Trophoblast cell (in vitro differentiated cells and primary cell): ENCODE data around the gene TGDS.

Source experiments
- DNase-seq, 2 donors: peaks; one replicate each; pipeline ENCODE4 v3.0.0-alpha.2; 2016
- H2AFZ ChIP-seq: 2 replicates; pipeline ENCODE4 v1.6.1; 2013; ENCODE audit warnings: low read length, moderate library complexity, mild to moderate bottlenecking; ENCODE audit not compliant: insufficient read depth, poor library complexity
- H2AK5ac ChIP-seq: 2 replicates; pipeline ENCODE4 v1.6.1; 2013; ENCODE audit warnings: mild to moderate bottlenecking, low read length
- H2BK120ac ChIP-seq: 2 replicates; pipeline ENCODE4 v1.6.1; 2013; ENCODE audit warnings: low read length, mild to moderate bottlenecking, moderate library complexity; ENCODE audit not compliant: insufficient read depth, poor library complexity
- H2BK12ac ChIP-seq: 2 replicates; pipeline ENCODE4 v1.6.1; 2013; ENCODE audit warnings: mild to moderate bottlenecking, low read length, moderate library complexity
- H2BK5ac ChIP-seq: 2 replicates; pipeline ENCODE4 v1.6.1; 2013; ENCODE audit warnings: low read length, low read depth, moderate library complexity, mild to moderate bottlenecking; ENCODE audit not compliant: poor library complexity
- H3K14ac ChIP-seq: 2 replicates; pipeline ENCODE4 v1.6.1; 2013; ENCODE audit warnings: mild to moderate bottlenecking, low read length
- H3K18ac ChIP-seq: 2 replicates; pipeline ENCODE4 v1.6.1; 2013; ENCODE audit warnings: mild to moderate bottlenecking, low read length
- H3K23ac ChIP-seq: 2 replicates; pipeline ENCODE4 v1.6.1; 2013; ENCODE audit warnings: low read length
- H3K27ac ChIP-seq: 2 replicates; pipeline ENCODE4 v1.5.1; 2013; ENCODE audit warnings: low read depth, mild to moderate bottlenecking, inconsistent platforms, low read length, moderate library complexity
- H3K27me3 ChIP-seq: 2 replicates; pipeline ENCODE4 v1.6.1; 2013; ENCODE audit warnings: inconsistent platforms, mild to moderate bottlenecking, low read length, moderate library complexity; ENCODE audit not compliant: insufficient read depth
- H3K36me3 ChIP-seq, 2 experiments: 1 replicate in 1 of 2; 2 replicates in 1 of 2; pipeline ENCODE4 v1.6.1; 2013; ENCODE audit warnings: low read length in 2 of 2, mild to moderate bottlenecking in 2 of 2, moderate library complexity in 1 of 2; ENCODE audit not compliant: insufficient read depth in 2 of 2, control insufficient read depth in 1 of 2
- H3K4ac ChIP-seq: 2 replicates; pipeline ENCODE4 v1.6.1; 2013; ENCODE audit warnings: low read depth, mild to moderate bottlenecking, low read length, moderate library complexity
- H3K4me1 ChIP-seq, 2 experiments: 1 replicate in 1 of 2; 2 replicates in 1 of 2; pipeline ENCODE4 v1.6.1; 2013; ENCODE audit warnings: low read length in 2 of 2, mild to moderate bottlenecking in 2 of 2, moderate library complexity in 1 of 2; ENCODE audit not compliant: insufficient read depth in 2 of 2, control insufficient read depth in 1 of 2
- H3K4me2 ChIP-seq: 2 replicates; pipeline ENCODE4 v1.6.1; 2013; ENCODE audit warnings: inconsistent platforms, mild to moderate bottlenecking, low read length, moderate library complexity
- H3K4me3 ChIP-seq: 2 replicates; pipeline ENCODE4 v1.5.1; 2013; ENCODE audit warnings: mild to moderate bottlenecking, low read depth, low read length, inconsistent platforms
- H3K79me1 ChIP-seq: one replicate; pipeline ENCODE4 v1.6.1; 2013; ENCODE audit warnings: low read length
- H3K79me2 ChIP-seq: 2 replicates; pipeline ENCODE4 v1.6.1; 2013; ENCODE audit warnings: low read length, mild to moderate bottlenecking; ENCODE audit not compliant: control insufficient read depth, insufficient read depth, poor library complexity
- H3K9ac ChIP-seq: 2 replicates; pipeline ENCODE4 v1.6.1; 2013; ENCODE audit warnings: mild to moderate bottlenecking, low read length
- H3K9me3 ChIP-seq: 2 replicates; pipeline ENCODE4 v1.6.1; 2013; ENCODE audit warnings: low read depth, mild to moderate bottlenecking, control low read depth, inconsistent platforms, low read length; ENCODE audit not compliant: insufficient read depth
- H4K12ac ChIP-seq: 2 replicates; pipeline ENCODE4 v1.6.1; 2013; ENCODE audit warnings: low read depth, mild to moderate bottlenecking, low read length, moderate library complexity
- H4K8ac ChIP-seq: 2 replicates; pipeline ENCODE4 v1.6.1; 2013; ENCODE audit warnings: low read depth, mild to moderate bottlenecking, low read length, moderate library complexity
- H4K91ac ChIP-seq: one replicate; pipeline ENCODE4 v1.6.1; 2013; ENCODE audit warnings: low read depth, mild to moderate bottlenecking, low read length, moderate library complexity
- WGBS: extraction: QIAGEN DNeasy Blood & Tissue Kit; methylation state at CpG from one replicate; pipeline ENCODE4 v1.1.7; 2013; ENCODE audit warnings: missing lambda C conversion rate; ENCODE audit not compliant: insufficient read length, insufficient coverage; ENCODE audit errors: extremely low coverage; 5-methylcytosine and 5-hydroxymethylcytosine counted together

The TGDS gene

GRCh38 chr13:94601446-94602431 lies 5.8 kb upstream of the TGDS start, which contains the start of gene GPR180:
GPR180 (plus strand) TSS chr13:94601857; CDS start chr13:94601928, 71 bp downstream.
- H2BK120ac ChIP-seq: peak within 1 kb of the TSS; percentile 92
- H3K36me3 ChIP-seq: no peaks in the 10 kb centered on the region
- no peak within 1 kb of the TSS for H2AK5ac ChIP-seq
- peak within 1 kb of the TSS; percentile 98 for H2AFZ ChIP-seq
- H4K91ac ChIP-seq: peak within 1 kb of the TSS; percentile 86
- no peaks in the 10 kb centered on the region for H3K4me1 ChIP-seq
- peak within 1 kb of the TSS; percentile 99 for H4K12ac ChIP-seq
- H4K8ac ChIP-seq: peak within 1 kb of the TSS; percentile 96
- peak within 1 kb of the TSS; percentile 97 for H3K4me2 ChIP-seq
- peak within 1 kb of the TSS; percentile 97 for H3K14ac ChIP-seq
- peak within 1 kb of the TSS; percentile 72 for H3K9ac ChIP-seq
- H2BK5ac ChIP-seq: peak within 1 kb of the TSS; percentile 89
- peak within 1 kb of the TSS; percentile 95 for H3K4me3 ChIP-seq
- H3K4ac ChIP-seq: peak within 1 kb of the TSS; percentile 89
- H3K23ac ChIP-seq: no peak within 1 kb of the TSS
- H3K79me2 ChIP-seq: peaks cover 5% of the 10 kb centered on the region
- no peaks in the 10 kb centered on the region for H3K9me3 ChIP-seq
- no peaks in the 10 kb centered on the region for H3K27me3 ChIP-seq
- H2BK12ac ChIP-seq: no peak within 1 kb of the TSS
- peak within 1 kb of the TSS; percentile 74 for H3K27ac ChIP-seq
- peak; percentile 99 for DNase-seq
- H3K79me1 ChIP-seq: peaks cover 5% of the 10 kb centered on the region
- no CpG with 5 or more reads among the region's 71 CpGs for WGBS
- H3K18ac ChIP-seq: peak within 1 kb of the TSS; percentile 99

- no peaks in the 10 kb centered on the region for H3K27me3 ChIP-seq
- no CpG with 5 or more reads among the region's 3 CpGs for WGBS
- no peak overlapping the region for H3K18ac ChIP-seq
- no peak overlapping the region for H2AFZ ChIP-seq
- H2BK12ac ChIP-seq: no peak overlapping the region
- H3K4me2 ChIP-seq: no peak overlapping the region
- no peaks in the 10 kb centered on the region for H3K9me3 ChIP-seq
- no peak overlapping the region for H4K91ac ChIP-seq
- H3K79me1 ChIP-seq: peaks cover 10% of the 10 kb centered on the region
- H3K14ac ChIP-seq: no peak overlapping the region
- no peak overlapping the region for H2AK5ac ChIP-seq
- peaks cover 11% of the 10 kb centered on the region for H3K79me2 ChIP-seq
- no peak overlapping the region for H4K8ac ChIP-seq
- no peak for DNase-seq
- H3K4me3 ChIP-seq: no peak overlapping the region
- no peak overlapping the region for H3K23ac ChIP-seq
- H4K12ac ChIP-seq: no peak overlapping the region
- no peak overlapping the region for H2BK120ac ChIP-seq
- no peak overlapping the region for H3K27ac ChIP-seq
- peaks cover 0 to 5% of the 10 kb centered on the region in 2 experiments for H3K4me1 ChIP-seq
- H3K9ac ChIP-seq: no peak overlapping the region
- no peak overlapping the region for H3K4ac ChIP-seq
- H3K36me3 ChIP-seq: no peaks in the 10 kb centered on the region
- H2BK5ac ChIP-seq: no peak overlapping the region
These were observed 3.9 kb upstream of the TGDS start for GRCh38 chr13:94599877-94600276.

GRCh38 chr13:94598281-94598680 lies 2.3 kb upstream of the TGDS start:
- no peaks in the 10 kb centered on the region for H3K9me3 ChIP-seq
- no CpG with 5 or more reads among the region's 3 CpGs for WGBS

GRCh38 chr13:94596575-94596971 lies 621 bp upstream of the TGDS start:
- Histone ChIP-seq H3K23ac (no peak overlapping the region), H3K79me1 (peaks cover 5% of the 10 kb centered on the region), H3K27me3 (no peaks in the 10 kb centered on the region), H3K14ac (no peak overlapping the region), H2BK5ac (no peak overlapping the region), H4K12ac (no peak overlapping the region), H2AK5ac (no peak overlapping the region), H2BK12ac (no peak overlapping the region), H3K27ac (no peak overlapping the region), H4K91ac (no peak overlapping the region), H3K18ac (no peak overlapping the region), H3K4me2 (peak overlapping the region; percentile 63), H3K79me2 (peaks cover 6% of the 10 kb centered on the region), H4K8ac (peak overlapping the region; percentile 32), H3K4me3 (no peak overlapping the region), H3K9ac (no peak overlapping the region), H2AFZ (peak overlapping the region; percentile 42), H2BK120ac (no peak overlapping the region), H3K4ac (no peak overlapping the region), H3K4me1 (peaks cover 0 to 5% of the 10 kb centered on the region in 2 experiments), H3K36me3 (peaks cover 3% of the 10 kb centered on the region in 2 experiments), H3K9me3 (no peaks in the 10 kb centered on the region)
- WGBS: no CpG with 5 or more reads among the region's 20 CpGs
- DNase-seq: no peak

More at GRCh38 chr13:94598281-94598680, 2.3 kb upstream of the TGDS start:
- H2AK5ac ChIP-seq: no peak overlapping the region
- H3K27ac ChIP-seq: no peak overlapping the region
- no peak overlapping the region for H3K23ac ChIP-seq
- no peak overlapping the region for H3K4ac ChIP-seq
- no peak overlapping the region for H2BK120ac ChIP-seq
- no peak overlapping the region for H2BK5ac ChIP-seq
- no peak overlapping the region for H3K18ac ChIP-seq
- H3K4me3 ChIP-seq: no peak overlapping the region
- H3K14ac ChIP-seq: no peak overlapping the region
- no peak overlapping the region for H2AFZ ChIP-seq
- DNase-seq: no peak
- no peak overlapping the region for H4K91ac ChIP-seq
- H3K9ac ChIP-seq: no peak overlapping the region
- H4K12ac ChIP-seq: no peak overlapping the region
- peaks cover 11% of the 10 kb centered on the region for H3K79me2 ChIP-seq
- no peaks in the 10 kb centered on the region for H3K27me3 ChIP-seq
- no peak overlapping the region for H3K4me2 ChIP-seq
- H3K4me1 ChIP-seq: peaks cover 0 to 5% of the 10 kb centered on the region in 2 experiments
- H3K36me3 ChIP-seq: no peaks in the 10 kb centered on the region
- H3K79me1 ChIP-seq: peaks cover 10% of the 10 kb centered on the region
- no peak overlapping the region for H2BK12ac ChIP-seq
- H4K8ac ChIP-seq: no peak overlapping the region
